H54 (cell line): Measurements from ENCODE around the gene BTG4.

Experiments
- DNase-seq: peaks from one replicate; pipeline ENCODE4 v3.0.0; 2011; ENCODE audit warnings: low spot score, mixed read lengths; ENCODE audit not compliant: insufficient read length
- FAIRE-seq: peaks from 3 replicates; lab custom pipeline; 2011; peaks lifted over from hg19 to GRCh38; lab: Jason Lieb, UNC
- POLR2A ChIP-seq: IDR thresholded peaks from 2 replicates; pipeline ENCODE4 v1.6.1; 2011; ENCODE audit warnings: low read depth, mild to moderate bottlenecking, low read length

Gene BTG4

DNA sequence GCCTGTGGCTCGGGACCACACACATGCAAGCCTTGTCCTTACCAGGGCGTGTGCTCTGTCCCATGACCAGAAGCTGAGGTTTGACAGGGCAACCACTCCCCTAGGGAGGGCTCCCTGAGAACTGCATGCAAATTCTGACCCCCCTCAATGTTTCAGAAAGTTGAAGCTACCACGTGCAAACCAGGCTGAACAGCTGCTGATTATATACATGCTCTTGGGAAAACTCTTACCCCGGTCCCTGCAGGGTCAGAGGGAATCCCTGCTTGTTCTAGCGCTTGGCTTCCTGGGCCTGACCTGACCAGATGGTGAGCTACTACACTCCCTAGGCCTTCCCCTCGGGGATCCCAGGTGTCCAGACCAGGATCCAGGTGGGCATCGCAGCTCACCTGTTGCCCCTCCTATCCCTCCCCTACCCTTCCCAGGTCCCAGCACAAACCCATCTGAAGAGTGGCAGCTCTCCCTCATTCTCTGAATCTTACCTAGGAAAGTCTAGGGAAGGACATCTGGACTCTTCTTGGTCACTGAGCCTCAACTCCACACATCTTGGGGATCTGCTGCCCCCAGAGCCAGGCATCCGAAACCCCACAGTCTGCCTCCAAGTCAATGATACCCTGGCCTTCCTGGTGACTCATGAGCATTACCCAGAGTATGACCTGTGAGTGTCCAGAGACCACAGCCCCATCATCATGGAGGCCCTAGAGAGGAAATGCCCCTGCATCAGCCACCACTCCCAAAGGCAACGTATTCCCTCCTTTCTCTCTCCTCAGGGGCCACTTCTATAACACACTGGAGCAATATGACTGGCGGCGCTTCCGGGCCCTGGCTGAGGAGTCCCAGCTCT is 61.5 kb downstream of the BTG4 start:
- FAIRE-seq (no peak), DNase-seq (no peak)
- no peak for TF ChIP-seq POLR2A

DNA sequence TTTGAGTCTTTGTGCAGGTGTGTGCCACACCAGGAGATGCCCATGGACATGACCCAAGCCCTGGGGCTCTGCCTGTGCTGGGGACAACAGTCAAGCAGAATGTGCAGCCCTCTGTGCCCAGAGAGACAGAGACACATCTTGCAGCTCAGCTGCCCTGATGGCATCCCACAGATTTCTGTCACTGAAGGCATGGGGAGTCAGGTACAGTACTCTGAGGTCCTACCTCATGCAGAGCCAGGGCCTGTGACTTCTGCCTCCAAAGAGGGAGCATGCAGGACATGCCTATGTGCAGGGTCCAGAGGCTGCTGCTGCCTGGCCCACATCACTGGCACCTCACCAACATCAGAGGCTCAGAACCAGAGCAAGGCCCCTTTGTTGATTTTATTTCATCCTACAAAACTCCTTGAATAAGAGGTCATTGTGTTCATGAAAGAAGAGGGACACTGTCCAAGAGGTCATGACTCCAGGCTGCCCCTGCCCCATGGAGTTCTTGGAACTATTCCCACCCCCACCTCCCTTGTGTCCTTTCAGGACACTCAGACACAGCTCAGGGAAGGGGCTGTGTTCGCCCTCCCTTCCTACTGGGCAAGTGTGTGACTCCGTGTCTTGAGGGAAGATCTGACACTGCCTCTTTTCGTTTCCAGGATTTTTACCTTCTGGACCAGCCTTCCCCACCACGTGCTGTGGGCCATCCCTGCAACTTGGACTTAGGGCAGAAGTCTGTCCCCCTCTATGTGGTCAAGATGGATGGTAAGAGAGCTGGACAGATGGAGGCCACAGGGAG is 62.3 kb downstream of the BTG4 start:
- DNase-seq: no peak
- no peak for TF ChIP-seq POLR2A
- FAIRE-seq: no peak

DNA sequence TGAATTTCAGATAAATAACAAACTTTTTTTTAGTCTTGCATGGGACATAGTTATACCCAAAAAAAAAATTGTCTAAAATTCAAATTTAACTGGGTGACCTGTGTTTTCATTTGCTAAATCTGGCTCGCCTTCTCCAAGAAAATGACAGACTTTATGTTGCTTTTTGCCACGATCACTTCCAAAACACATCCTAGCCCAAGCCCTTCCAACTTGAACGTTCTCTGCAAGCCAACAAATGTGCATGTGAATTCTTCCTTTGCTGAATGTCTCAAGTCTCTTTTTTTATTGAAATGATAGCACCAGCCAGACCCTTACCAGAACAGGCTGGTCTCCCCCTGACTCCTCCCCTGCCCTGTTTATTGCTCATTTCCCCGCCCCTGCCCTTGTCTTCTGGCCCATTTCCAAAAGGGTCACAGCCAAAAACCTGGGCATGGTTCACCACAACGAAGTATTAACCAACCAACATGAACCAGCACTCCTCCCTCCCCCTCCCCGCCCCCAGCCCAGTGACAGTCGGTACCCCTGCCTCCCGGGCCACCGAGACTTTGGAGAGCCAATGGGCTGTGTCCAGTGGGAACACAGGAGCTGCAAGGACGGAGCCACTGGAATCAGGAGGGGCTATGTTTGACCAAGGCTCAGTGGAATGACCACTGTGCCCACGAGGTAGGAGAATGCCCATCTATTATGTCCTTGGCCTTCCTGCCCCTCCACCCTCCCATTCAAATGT is 63.2 kb downstream of the BTG4 start:
- FAIRE-seq (no peak), DNase-seq (no peak)
- TF ChIP-seq POLR2A: no peak

- FAIRE-seq: no peak
- no peak for DNase-seq
- TF ChIP-seq POLR2A: no peak
These were observed 63.8 kb downstream of the BTG4 start for GRCh38 chr11:111448414-111448813.

GRCh38 chr11:111447931-111448330 is 64.3 kb downstream of the BTG4 start:
- DNase-seq: no peak
- FAIRE-seq: no peak
- TF ChIP-seq POLR2A: no peak

DNA sequence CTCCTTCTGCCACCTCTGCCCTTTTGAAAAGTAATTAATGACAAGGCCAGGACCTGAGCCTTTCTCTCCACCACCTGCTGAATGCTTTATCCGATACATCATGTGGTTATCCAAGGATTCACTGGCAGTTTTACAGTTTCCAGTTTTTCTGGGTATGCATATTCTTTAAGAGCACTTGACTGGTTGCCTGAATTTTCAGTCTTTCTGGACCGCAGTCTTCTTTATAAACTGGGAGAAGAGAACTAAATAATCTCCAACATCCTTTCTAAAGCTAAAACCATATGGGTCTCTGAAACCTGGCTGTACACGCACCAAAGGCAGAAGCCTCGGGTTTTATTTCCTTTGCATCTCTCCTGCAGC is 65.1 kb downstream of the BTG4 start:
- no peak for FAIRE-seq
- no peak for TF ChIP-seq POLR2A

GRCh38 chr11:111446404-111447111 is 65.6 kb downstream of the BTG4 start:
- TF ChIP-seq POLR2A: no peak
- DNase-seq (peak; percentile 74), FAIRE-seq (peak; percentile 73)

More for the DNA sequence above, 65.1 kb downstream of the BTG4 start:
- no peak for DNase-seq

DNA sequence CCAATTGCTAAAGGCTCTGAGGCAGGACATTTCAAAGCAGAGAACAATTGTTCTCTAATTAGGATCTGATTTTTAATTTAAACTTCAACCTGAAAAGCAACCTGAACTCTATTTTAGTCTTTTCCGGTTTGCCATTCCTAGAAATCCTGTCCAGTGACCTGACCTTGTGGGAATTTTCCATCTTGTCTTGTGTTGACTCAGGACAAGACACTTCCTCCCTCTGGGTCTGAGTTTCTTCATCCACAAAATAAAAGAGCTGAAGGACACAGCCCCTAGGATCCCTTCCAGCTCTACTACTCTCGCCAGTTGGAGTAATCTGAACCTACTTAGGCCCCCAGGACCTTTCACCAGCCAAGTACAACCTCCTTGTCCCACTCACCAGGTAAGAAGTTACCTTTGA is 66.6 kb downstream of the BTG4 start:
- FAIRE-seq (no peak), DNase-seq (no peak)
- TF ChIP-seq POLR2A: no peak
